ENCODE results near the gene PAX2.

DNA sequence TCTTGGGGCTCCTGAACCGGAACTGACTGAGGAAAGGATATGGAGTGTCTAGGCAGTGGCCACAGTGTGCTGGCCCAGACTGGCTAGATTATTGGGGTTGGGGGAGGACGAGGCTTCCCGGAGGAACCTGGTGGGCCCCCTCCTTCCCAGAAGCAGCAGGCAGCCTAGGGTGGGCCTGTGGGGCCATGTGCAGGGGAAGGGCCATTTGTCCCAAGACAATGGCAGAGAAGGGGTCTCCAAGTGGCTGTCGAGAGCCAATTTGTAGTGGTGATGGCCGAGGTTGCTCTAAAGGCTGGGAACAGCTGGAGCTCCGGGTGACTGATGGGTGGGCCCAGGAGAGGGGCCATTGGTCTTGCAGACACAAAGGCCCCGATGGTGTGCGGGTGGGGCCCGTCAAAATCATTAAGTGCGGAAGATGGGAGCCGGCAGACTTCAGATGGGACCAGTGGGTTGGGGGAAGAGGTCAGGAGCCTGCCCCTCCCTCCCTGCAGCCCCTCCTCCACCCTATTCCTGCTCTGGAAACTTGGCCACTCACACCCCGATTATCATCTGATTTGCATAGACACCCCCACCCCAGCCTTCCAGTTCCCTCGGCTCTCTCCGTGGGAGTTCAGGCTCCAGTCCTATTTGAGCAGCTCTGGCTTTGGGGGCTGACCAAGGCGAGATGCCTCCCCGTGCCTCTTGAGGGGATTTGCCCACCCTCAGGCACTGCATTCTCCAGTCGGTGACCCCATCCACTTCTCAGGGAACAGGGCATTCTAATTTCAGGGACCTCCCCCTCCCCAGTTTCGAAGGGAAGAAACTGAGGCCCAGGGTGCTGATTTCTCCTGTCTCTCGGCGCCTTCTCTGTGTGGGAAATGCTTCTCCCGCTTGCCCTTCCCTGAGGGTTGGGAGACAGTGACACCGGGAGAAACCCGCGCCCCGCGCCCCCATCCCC lies 36.0 kb upstream of the PAX2 start:
- TF ChIP-seq ZNF788 (CRISPR knock-in tag; IDR thresholded peaks at IDR 0.05; ENCODE audit: borderline replicate concordance) (no peak), ZMYM3 (CRISPR knock-in tag; IDR thresholded peaks at IDR 0.05) (no peak), YEATS2 (CRISPR knock-in tag; IDR thresholded peaks at IDR 0.05; ENCODE audit: borderline replicate concordance) (no peak), TP53 (CRISPR knock-in tag; conservative IDR thresholded peaks at IDR 0.05) (no peak), POLR2A (IDR thresholded peaks at IDR 0.05; ENCODE audit: insufficient read depth in 1 of 2, low read depth in 2 of 2, low read length in 2 of 2) (no peak), ESRRA (CRISPR knock-in tag; IDR thresholded peaks at IDR 0.05; ENCODE audit: low read depth) (no peak)
- TF ChIP-seq, protein P1, sequence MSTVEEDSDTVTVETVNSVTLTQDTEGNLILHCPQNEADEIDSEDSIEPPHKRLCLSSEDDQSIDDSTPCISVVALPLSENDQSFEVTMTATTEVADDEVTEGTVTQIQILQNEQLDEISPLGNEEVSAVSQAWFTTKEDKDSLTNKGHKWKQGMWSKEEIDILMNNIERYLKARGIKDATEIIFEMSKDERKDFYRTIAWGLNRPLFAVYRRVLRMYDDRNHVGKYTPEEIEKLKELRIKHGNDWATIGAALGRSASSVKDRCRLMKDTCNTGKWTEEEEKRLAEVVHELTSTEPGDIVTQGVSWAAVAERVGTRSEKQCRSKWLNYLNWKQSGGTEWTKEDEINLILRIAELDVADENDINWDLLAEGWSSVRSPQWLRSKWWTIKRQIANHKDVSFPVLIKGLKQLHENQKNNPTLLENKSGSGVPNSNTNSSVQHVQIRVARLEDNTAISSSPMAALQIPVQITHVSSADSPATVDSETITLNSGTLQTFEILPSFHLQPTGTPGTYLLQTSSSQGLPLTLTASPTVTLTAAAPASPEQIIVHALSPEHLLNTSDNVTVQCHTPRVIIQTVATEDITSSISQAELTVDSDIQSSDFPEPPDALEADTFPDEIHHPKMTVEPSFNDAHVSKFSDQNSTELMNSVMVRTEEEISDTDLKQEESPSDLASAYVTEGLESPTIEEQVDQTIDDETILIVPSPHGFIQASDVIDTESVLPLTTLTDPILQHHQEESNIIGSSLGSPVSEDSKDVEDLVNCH (CRISPR knock-in tag; IDR thresholded peaks at IDR 0.05): no peak
- TF ChIP-seq, protein P2, sequence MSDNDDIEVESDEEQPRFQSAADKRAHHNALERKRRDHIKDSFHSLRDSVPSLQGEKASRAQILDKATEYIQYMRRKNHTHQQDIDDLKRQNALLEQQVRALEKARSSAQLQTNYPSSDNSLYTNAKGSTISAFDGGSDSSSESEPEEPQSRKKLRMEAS (IDR thresholded peaks at IDR 0.05): no peak

Measured in HepG2 (cell line).